ENCODE data around the gene RRP8. TPM values are rescaled to one million over a fixed set of nuclear protein-coding genes. Genes with fewer than 3 reads are reported as not detected.

The RRP8 gene
- total RNA-seq, 1 experiment from 2014 or later: 16.0 TPM

DNA sequence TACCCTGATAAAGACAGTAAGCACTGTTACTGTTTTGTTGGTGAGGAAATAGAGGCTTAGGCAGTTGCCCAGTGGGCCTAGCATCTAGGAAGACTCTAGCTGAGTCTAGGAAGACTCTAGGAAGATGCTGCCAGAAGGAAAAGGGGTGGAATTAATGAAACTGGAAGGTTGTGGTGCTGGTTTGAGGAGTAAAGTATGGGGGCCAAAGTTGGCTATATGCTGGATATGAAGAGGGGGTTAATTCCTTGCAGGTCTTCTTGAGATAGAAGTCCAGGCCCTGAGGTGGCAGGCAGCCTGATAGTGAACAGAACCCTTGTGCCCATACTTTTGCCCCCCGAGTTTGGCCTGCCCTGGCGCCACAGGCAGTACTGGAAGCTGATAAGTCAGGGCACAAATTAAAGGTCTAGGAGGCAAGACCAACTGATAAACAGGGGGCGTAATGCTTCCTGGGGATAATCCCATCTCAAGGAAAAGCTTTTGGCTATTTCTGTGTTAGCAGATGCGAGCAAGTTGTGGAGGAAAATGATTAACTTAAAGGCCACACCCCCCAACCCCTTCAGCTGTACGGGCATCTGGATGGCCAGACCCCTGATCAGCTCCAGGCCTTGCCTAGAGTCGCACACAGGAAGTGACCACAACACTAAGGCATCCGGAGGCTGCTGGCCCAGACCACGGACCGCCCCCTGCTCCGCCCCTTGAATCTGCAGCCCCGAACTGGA, 3.2 kb upstream of the RRP8 start:
- no peaks in the 10 kb centered on the region; the same call in 1 of the 2 replicates for H3K27me3 Mint-ChIP-seq (ENCODE audit: low read depth)
- TF ChIP-seq, protein P1, sequence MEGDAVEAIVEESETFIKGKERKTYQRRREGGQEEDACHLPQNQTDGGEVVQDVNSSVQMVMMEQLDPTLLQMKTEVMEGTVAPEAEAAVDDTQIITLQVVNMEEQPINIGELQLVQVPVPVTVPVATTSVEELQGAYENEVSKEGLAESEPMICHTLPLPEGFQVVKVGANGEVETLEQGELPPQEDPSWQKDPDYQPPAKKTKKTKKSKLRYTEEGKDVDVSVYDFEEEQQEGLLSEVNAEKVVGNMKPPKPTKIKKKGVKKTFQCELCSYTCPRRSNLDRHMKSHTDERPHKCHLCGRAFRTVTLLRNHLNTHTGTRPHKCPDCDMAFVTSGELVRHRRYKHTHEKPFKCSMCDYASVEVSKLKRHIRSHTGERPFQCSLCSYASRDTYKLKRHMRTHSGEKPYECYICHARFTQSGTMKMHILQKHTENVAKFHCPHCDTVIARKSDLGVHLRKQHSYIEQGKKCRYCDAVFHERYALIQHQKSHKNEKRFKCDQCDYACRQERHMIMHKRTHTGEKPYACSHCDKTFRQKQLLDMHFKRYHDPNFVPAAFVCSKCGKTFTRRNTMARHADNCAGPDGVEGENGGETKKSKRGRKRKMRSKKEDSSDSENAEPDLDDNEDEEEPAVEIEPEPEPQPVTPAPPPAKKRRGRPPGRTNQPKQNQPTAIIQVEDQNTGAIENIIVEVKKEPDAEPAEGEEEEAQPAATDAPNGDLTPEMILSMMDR (conservative IDR thresholded peaks at IDR 0.05): no peak
- H3K56ac ChIP-seq (ENCODE audit: insufficient read length, low read depth, low read length): no peak overlapping the region
- peaks cover 3% of the 10 kb centered on the region; the same call in 1 of the 2 replicates for H3K4me1 ChIP-seq (ENCODE audit: insufficient read depth, low read length)
- no peaks in the 10 kb centered on the region for H4K20me1 ChIP-seq (ENCODE audit: control insufficient read depth, insufficient read depth, insufficient read length)
- no peak overlapping the region for H4K8ac ChIP-seq (replicated peaks; ENCODE audit: insufficient read length, low read depth, low read length)
- no peak overlapping the region for H2BK15ac ChIP-seq (ENCODE audit: low read depth, low read length)
- no peaks in the 10 kb centered on the region for H3K79me1 ChIP-seq (ENCODE audit: insufficient read depth, low read depth, low read length, poor library complexity, severe bottlenecking)
- no peak overlapping the region for H2BK5ac ChIP-seq (ENCODE audit: insufficient read length, low read length)
- peak; percentile 97 for DNase-seq
- peak overlapping the region; percentile 88 for H3K18ac ChIP-seq (ENCODE audit: insufficient read length, low read depth, low read length)
- H2BK120ac ChIP-seq (ENCODE audit: low read depth, low read length, poor library complexity, severe bottlenecking): peak overlapping the region; percentile 39
- peaks cover 24% of the 10 kb centered on the region in 2 experiments for H3K4me1 Mint-ChIP-seq
- peak overlapping the region; percentile 25 to 45; a peak in 4 of 5 replicates for H3K4me3 Mint-ChIP-seq
- H3K14ac ChIP-seq (ENCODE audit: insufficient read depth, low read length): peak overlapping the region; percentile 87; the same call in 1 of the 2 replicates
- no peak overlapping the region for H4K91ac ChIP-seq (ENCODE audit: insufficient read length, low read depth, low read length)
- H3K36me3 Mint-ChIP-seq (ENCODE audit: insufficient read depth in 1 of 3, low read depth in 3 of 3): peaks cover 32 to 53% (median 50%) of the 10 kb centered on the region in 3 experiments; a peak in 6 of 7 replicates
- H3K9me3 Mint-ChIP-seq: no peaks in the 10 kb centered on the region
- no peak overlapping the region for H2BK12ac ChIP-seq (ENCODE audit: insufficient read length, low read depth, low read length)
- no peak overlapping the region for H2BK20ac ChIP-seq (ENCODE audit: low read depth, low read length, poor library complexity, severe bottlenecking)
- H3K4me2 ChIP-seq (ENCODE audit: insufficient read depth, insufficient read length, low read length): peak overlapping the region; percentile 41
- no CpG with 5 or more reads among the region's 11 CpGs for WGBS (ENCODE audit: extremely low coverage, insufficient read length, low lambda C conversion rate)
- H3K27ac Mint-ChIP-seq: peak overlapping the region; percentile 86 to 98 (median 97); a peak in 5 of 7 replicates
- H3K27me3 ChIP-seq (ENCODE audit: insufficient read depth, low read length): no peaks in the 10 kb centered on the region
- H3K79me2 ChIP-seq (ENCODE audit: insufficient read depth, low read length): peaks cover 7% of the 10 kb centered on the region; the same call in 1 of the 2 replicates
- H3K27ac ChIP-seq (ENCODE audit: insufficient read length, low read depth, low read length): peak overlapping the region; percentile 72
- H3T11ph ChIP-seq (ENCODE audit: low read length): no peak overlapping the region
- no peak overlapping the region for H4K5ac ChIP-seq (ENCODE audit: insufficient read length, low read depth, low read length)
- peak overlapping the region; percentile 18 for H3K9ac ChIP-seq (ENCODE audit: extremely low read depth, insufficient read length, low read length)
- H2AFZ ChIP-seq (ENCODE audit: low read length): no peak overlapping the region
- no peak overlapping the region for H3K23ac ChIP-seq (ENCODE audit: insufficient read length, low read depth, low read length)
- H3K23me2 ChIP-seq (ENCODE audit: insufficient read length, low read depth, low read length, poor library complexity, severe bottlenecking): peaks cover 19% of the 10 kb centered on the region
- H3K4ac ChIP-seq (ENCODE audit: low read depth, low read length): peak overlapping the region; percentile 64; the same call in 1 of the 2 replicates
- no peak overlapping the region for H2AK5ac ChIP-seq (ENCODE audit: insufficient read length, low read length)
- no peaks in the 10 kb centered on the region for H3K9me3 ChIP-seq (ENCODE audit: control insufficient read depth, low read depth, low read length)
